K562 treated with DMSO at 1 percent for 4 hours (cell line): ENCODE results near the gene IGFBP2. TPM values are rescaled to one million over a fixed set of nuclear protein-coding genes. Genes with fewer than 3 reads are reported as not detected.

Experiments used
- total RNA-seq: library from RNA; unstranded; fragments of 300-600 nt; gene quantifications from 2 replicates; pipeline ENCODE4 v1.2.3, GENCODE V29; 2022; ENCODE audit not compliant: insufficient read depth

Gene IGFBP2, protein sequence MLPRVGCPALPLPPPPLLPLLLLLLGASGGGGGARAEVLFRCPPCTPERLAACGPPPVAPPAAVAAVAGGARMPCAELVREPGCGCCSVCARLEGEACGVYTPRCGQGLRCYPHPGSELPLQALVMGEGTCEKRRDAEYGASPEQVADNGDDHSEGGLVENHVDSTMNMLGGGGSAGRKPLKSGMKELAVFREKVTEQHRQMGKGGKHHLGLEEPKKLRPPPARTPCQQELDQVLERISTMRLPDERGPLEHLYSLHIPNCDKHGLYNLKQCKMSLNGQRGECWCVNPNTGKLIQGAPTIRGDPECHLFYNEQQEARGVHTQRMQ
- 1.1 TPM in 1 of 2 replicates, not detected in the other for total RNA-seq

GRCh38 chr2:216632952-216633615, at the start of gene IGFBP2:
Gene IGFBP2 (plus strand): TSS chr2:216633420. CDS start chr2:216633524, 104 bp downstream.

DNA sequence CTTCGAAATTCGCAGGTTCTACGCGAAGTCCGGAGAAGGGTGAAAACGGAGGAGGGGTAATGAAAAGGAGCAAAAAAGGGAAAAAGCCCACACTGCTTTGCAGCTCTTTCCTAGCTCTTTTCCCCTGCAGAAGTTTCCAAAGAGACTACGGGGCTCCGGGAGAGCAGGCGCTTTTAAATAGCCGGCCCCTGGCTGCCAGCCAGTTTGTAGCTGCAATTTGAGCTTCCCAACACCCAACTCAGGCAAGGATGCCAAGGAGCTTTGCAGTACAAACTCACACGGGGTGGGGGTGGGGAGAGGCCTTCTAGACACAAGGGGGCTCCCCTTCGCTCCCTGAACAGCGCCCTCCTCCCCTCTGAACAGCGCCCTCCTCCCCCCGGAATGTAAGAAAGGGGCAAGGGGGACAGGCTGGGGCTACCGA, 62.2 kb downstream of the IGFBP2 start, which contains the start of gene IGFBP5:
Gene IGFBP5, minus strand, starts transcription at position 149 of the 421 bp plus-strand sequence. CDS start 774 bp downstream, outside the sequence.

Other genes starting within 250 kb of the IGFBP2 start
- gene SMARCAL1, start 220.9 kb upstream of the IGFBP2 start, total RNA-seq, result 8.2 and 11.3 TPM in 2 replicates
- gene RPL37A, start 134.6 kb upstream of the IGFBP2 start, total RNA-seq, result 4,473 and 4,580 TPM in 2 replicates
- 0.91 and 1.3 TPM in 2 replicates for gene IGFBP5, start 62.1 kb downstream of the IGFBP2 start, total RNA-seq
- gene TNP1, start 226.6 kb downstream of the IGFBP2 start, total RNA-seq, result not detected in 2 replicates